ENCODE measurements around the gene P2RY12.
A peak's percentile ranks its signal among the peaks of the same experiment; 100 is the strongest.

P2RY12 gene

GRCh38 chr3:151383956-151384355 lies 597 bp downstream of the P2RY12 start:
- H3K27ac ChIP-seq: no peak overlapping the region
- TF ChIP-seq CTCF (IDR thresholded peaks at IDR 0.05) (no peak), ZFX (IDR thresholded peaks at IDR 0.05; ENCODE audit: borderline replicate concordance) (no peak)

DNA sequence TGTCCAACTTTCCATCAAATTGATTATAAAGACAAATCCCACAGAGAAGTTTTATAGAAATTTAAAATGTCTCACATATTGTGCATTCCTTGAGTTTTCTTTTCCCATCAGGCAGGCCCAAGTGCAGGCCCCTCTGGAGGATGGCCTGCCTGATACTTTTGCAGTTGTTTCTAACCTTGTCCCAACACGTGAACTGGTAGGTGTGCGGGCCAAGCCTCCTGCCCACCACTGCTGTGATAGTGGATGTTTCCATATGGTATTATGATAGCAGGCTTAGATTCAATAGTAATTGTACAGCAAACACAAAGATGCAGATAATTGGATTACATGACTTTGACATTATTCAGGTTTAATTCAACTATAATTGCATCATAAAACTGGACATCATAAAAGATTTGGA lies 1.4 kb downstream of the P2RY12 start:
- TF ChIP-seq ZFX (IDR thresholded peaks at IDR 0.05; ENCODE audit: borderline replicate concordance) (no peak), CTCF (IDR thresholded peaks at IDR 0.05) (no peak)
- no peak overlapping the region for H3K27ac ChIP-seq

DNA sequence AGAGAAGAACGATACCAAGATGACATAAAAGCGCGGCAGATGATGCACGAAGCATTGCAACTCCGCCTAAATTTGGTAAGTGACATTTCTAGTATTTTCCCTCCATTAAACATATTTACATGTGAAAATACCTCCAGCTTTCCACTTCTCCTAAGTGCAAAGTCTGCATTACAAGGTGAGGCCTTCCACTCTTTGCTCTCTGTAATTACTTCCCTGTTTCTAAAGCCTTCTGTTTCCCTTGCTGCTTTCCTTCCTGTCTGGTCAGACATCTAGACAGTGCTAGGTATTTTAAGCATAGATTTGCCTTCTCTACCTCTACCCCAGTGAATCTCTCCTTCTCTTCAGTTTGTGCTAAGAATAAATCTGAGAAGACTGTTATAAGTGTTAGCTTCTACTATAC lies 1.9 kb downstream of the P2RY12 start:
- TF ChIP-seq ZFX (IDR thresholded peaks at IDR 0.05; ENCODE audit: borderline replicate concordance) (no peak), CTCF (IDR thresholded peaks at IDR 0.05) (no peak)
- no peak overlapping the region for H3K27ac ChIP-seq

- H3K27ac ChIP-seq: no peak overlapping the region
- peak; percentile 87 for TF ChIP-seq CTCF (IDR thresholded peaks at IDR 0.05)
- TF ChIP-seq ZFX (IDR thresholded peaks at IDR 0.05; ENCODE audit: borderline replicate concordance): no peak
Measured at GRCh38 chr3:151379083-151379734, 5.3 kb downstream of the P2RY12 start.

DNA sequence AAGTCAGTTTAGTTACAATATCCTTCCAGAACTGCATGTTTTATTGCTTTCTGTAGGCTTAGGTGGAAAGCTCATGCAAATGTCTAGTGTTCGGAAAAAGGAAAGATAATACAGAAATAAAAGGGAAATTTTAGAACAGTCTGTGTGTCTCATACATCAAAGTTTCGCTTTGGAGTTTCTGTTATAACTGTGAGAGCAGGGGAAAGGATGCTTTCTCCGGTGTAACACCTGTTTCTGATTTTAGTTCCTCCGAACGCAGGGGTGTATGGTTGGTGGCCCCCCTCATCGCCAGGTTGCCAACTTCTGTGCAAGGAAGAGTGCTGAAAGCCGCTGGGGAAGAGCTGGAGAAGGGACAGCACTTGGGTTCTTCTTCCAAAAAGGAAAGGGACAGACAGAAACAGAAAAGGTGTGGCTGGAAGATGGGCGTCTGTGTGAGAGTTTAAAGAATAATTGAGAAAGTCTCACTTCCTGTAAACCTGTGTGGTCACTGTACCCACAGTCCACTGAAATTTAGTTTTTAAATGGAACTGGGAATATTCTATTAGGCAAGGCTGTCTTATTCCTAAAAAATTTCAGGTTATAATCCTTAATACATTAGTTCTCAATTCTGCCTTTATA lies 6.7 kb downstream of the P2RY12 start:
- H3K27ac ChIP-seq: no peak overlapping the region
- no peak for TF ChIP-seq ZFX (IDR thresholded peaks at IDR 0.05; ENCODE audit: borderline replicate concordance)
- no peak for TF ChIP-seq CTCF (IDR thresholded peaks at IDR 0.05)

DNA sequence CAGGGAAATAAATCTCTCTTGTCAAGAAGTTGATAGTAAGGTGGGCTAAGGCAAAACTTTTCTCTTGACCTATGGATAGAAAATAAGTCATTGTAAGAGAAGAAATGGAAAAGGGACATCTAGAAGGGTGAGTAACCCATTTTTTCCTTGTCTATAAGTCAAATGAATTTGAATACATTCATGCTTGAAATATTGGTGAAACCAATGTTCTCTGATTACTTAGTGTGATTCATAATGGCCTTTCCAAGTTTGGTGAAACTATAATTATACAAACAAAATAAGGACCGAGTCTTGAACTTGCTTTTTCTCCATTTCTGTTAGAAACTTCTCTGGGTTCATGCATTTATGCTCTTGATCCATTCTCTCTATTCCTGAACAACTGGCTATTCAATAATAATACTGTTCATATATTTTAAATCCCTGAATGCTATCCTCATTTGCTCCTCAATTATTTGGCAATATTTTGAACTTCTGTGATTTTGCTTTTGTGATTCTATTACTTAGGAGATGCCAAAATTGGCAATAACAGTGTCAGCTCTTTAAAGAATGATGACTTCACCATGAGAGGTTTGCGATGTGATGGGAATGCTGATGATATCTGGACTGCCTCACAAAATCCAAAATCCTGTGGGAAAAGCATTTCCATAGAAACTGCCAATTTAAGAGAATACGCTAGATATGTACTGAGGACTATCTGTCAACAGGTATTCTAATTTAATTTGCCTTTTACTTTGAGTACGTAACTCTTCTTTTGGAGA lies 12.3 kb downstream of the P2RY12 start:
- TF ChIP-seq ZFX (IDR thresholded peaks at IDR 0.05; ENCODE audit: borderline replicate concordance): no peak
- TF ChIP-seq CTCF (IDR thresholded peaks at IDR 0.05): no peak
- no peak overlapping the region for H3K27ac ChIP-seq

GRCh38 chr3:151371526-151371925 lies 13.0 kb downstream of the P2RY12 start:
- H3K27ac ChIP-seq: no peak overlapping the region
- no peak for TF ChIP-seq CTCF (IDR thresholded peaks at IDR 0.05)
- no peak for TF ChIP-seq ZFX (IDR thresholded peaks at IDR 0.05; ENCODE audit: borderline replicate concordance)
